ENCODE data around the gene PET100.

GRCh38 chr19:7657131-7657751, 27.6 kb downstream of the PET100 start:
- TF ChIP-seq EZH2phosphoT487 (IDR thresholded peaks at IDR 0.05; ENCODE audit: borderline replicate concordance, low read length) (no peak), EZH2 (IDR thresholded peaks at IDR 0.05; ENCODE audit: low read length, unreplicated experiment) (no peak)

All from PC-3 (cell line).